Activated T-helper 2 cell treated with anti-CD3 and anti-CD28 coated beads, Interferon-gamma antibody, Interleukin-2, Interleukin-4, amounts not matched to agents 10 μg/mL and 5 μg/mL and 100 μg/mL, durations not matched to agents 14 hours and 24 hours and 36 hours (primary cell): ENCODE results near the gene SYK. TPM values are rescaled to one million over a fixed set of nuclear protein-coding genes. Genes with fewer than 3 reads are reported as not detected.

Source experiments
- DNase-seq: peaks from one replicate; pipeline ENCODE4 v3.0.0; 2021; ENCODE audit warnings: low spot score
- H3K27ac Mint-ChIP-seq: one replicate; pipeline ENCODE4 v1.8.0; 2021; ENCODE audit warnings: mixed read lengths
- H3K27me3 Mint-ChIP-seq: one replicate; pipeline ENCODE4 v1.8.0; 2021; ENCODE audit warnings: low read depth, mixed read lengths
- H3K36me3 Mint-ChIP-seq: one replicate; pipeline ENCODE4 v1.8.0; 2021; ENCODE audit warnings: low read depth, mixed read lengths
- H3K4me1 Mint-ChIP-seq: one replicate; pipeline ENCODE4 v1.8.0; 2021; ENCODE audit warnings: low read depth, mixed read lengths
- H3K4me3 Mint-ChIP-seq: one replicate; pipeline ENCODE4 v1.8.0; 2021; ENCODE audit warnings: low read depth, mild to moderate bottlenecking, moderate library complexity, mixed read lengths
- H3K9me3 Mint-ChIP-seq: one replicate; pipeline ENCODE4 v1.8.0; 2021; ENCODE audit warnings: mixed read lengths
- intact Hi-C: fragments of 100-400 bp; cut with micrococcal nuclease; formaldehyde crosslinking; loops from one replicate; pipeline ENCODE4 v1.15.1; 2023
- total RNA-seq: library from RNA; stranded (reverse); gene quantifications from 2 replicates; pipeline ENCODE4 v1.2.3, GENCODE V29; 2022

Gene SYK
- total RNA-seq, 1 donor from 2014 or later, result 0.80 TPM

DNA sequence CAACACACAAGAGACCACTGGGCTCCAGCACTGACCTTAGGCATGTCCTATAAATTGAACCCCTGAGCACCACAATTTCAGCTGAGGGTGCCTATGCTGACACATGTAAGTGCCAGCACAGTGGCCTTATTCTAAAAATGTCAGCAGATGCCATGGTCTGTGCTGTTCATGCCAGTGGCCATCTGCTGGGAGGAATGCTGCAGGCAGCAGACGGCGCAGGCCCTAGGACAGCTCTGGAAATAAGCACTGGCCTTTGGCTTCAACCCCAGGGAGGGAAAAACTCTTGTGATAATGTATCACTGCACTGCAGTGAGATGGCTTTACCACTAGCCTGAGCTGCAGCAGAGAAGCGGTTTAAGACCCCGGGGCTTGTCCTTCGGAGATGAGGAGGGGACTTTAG is 98.5 kb downstream of the SYK start:
- H3K27ac Mint-ChIP-seq, result no peak overlapping the region
- no peak overlapping the region for H3K4me3 Mint-ChIP-seq
- no peaks in the 10 kb centered on the region for H3K36me3 Mint-ChIP-seq
- intact Hi-C loops, result no loop called here
- no peaks in the 10 kb centered on the region for H3K4me1 Mint-ChIP-seq
- DNase-seq, result no peak
- H3K9me3 Mint-ChIP-seq, result no peaks in the 10 kb centered on the region
- H3K27me3 Mint-ChIP-seq, result peaks cover 3% of the 10 kb centered on the region

DNA sequence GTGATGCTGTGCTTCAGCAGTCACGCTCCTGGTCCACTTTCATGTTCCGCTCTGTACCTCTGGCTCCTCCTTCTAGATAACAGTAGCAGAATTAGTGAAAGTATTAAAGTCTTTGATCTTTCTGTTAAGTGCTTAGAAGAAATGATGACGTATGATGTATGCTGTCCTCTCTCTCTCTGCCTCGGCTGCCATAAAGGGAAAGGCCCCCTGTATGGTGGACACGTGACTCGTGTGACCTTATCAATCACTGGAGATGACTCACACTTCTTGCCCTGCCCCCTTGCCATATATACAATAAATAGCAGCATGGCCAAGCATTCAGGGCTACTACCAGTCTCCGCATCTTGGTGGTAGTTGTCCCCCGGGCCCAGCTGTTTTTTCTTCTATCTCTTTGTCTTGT is 100.3 kb downstream of the SYK start:
- DNase-seq, result no peak
- H3K4me3 Mint-ChIP-seq, result no peak overlapping the region
- no peak overlapping the region for H3K27ac Mint-ChIP-seq
- H3K4me1 Mint-ChIP-seq, result no peaks in the 10 kb centered on the region
- H3K27me3 Mint-ChIP-seq, result peaks cover 6% of the 10 kb centered on the region
- no peaks in the 10 kb centered on the region for H3K36me3 Mint-ChIP-seq
- H3K9me3 Mint-ChIP-seq, result no peaks in the 10 kb centered on the region
- intact Hi-C loops, result no loop called here

DNA sequence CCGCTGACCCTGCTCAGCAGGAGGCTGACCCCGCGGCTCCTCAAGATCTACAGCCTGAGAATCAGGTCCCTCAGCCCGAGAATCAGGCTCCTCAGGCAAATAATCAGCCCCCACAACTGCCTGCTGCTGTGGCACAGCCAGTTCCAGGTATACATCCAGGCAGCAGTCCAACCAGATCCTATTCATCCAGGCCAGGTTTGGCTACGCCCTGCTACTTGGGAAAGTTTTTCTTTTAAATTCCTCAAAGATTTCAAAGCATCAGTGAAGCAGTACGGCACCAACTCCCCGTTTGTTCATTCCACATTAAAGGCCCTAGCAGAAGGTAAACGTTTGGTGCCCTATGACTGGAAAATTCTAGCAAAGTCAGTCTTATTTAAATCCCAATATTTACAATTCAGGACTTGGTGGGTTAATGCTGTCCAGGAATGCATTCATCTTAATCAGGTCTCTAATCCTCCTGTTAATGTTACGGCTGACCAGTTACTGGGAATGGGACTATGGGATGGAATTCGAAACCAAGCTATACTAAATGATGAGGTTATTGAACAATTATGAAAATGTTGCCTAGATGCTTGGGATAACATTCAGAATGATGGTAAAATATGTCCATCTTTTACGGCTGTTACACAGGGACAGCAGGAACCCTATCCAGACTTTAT is 102.3 kb downstream of the SYK start:
- Mint-ChIP-seq H3K4me1 (no peaks in the 10 kb centered on the region), H3K27ac (no peak overlapping the region), H3K4me3 (no peak overlapping the region), H3K9me3 (no peaks in the 10 kb centered on the region), H3K27me3 (peaks cover 6% of the 10 kb centered on the region), H3K36me3 (no peaks in the 10 kb centered on the region)
- DNase-seq, result no peak
- intact Hi-C loops, result no loop called here

DNA sequence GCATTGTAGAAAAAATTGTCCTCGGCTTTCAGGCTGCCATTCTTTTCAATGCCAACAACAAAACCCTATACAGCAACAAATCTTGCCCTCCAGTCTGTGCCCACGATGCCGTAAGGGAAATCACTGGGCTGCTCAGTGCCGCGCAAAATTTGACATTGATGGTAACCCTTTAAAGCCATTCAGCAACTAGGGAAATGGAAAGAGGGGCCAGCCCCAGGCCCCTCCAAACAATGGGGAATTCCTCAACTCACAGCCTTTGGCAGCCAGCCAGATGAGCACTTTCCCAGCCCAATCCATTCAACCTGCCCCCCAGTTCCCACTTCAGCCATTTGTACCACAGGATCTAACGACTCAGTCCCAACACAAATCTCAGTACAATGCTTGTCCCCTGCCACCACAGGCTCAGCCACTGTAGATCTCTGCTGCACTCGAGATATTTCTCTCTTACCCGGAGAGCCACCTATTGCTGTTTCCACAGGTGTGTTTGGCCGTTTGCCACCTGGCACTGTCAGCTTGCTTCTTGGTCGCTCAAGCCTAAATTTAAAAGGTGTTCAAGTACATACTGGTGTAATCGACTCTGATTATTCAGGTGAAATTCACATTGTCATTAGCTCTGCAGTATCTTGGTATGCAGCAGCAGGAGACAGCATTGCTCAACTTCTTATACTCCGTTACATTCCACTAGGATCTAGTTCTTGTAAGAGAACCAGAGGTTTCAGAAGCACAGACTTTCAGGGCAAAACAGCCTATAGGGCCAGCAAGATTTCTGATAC is 103.3 kb downstream of the SYK start:
- intact Hi-C loops, result no loop called here
- Mint-ChIP-seq H3K4me3 (no peak overlapping the region), H3K27me3 (peaks cover 6% of the 10 kb centered on the region), H3K27ac (no peak overlapping the region), H3K36me3 (no peaks in the 10 kb centered on the region), H3K4me1 (no peaks in the 10 kb centered on the region), H3K9me3 (no peaks in the 10 kb centered on the region)
- DNase-seq, result no peak

DNA sequence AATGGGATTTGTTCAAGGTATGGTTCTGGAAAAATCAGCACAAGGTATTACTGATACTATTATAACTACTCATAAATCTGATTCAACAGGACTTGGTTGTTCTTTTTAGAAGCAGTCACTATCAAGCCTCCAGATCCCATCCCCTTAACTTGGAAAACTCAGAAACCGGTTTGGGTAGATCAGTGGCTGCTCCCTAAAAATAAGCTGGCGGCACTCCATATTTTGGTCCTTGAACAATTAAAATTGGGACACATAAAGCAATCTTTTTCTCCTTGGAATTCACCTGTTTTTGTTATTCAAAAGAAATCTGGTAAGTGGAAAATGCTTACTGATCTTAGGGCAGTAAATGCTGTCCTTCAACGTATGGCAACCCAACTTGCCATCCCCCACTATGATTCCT is 104.2 kb downstream of the SYK start:
- Mint-ChIP-seq H3K9me3 (no peaks in the 10 kb centered on the region), H3K4me1 (no peaks in the 10 kb centered on the region)

DNA sequence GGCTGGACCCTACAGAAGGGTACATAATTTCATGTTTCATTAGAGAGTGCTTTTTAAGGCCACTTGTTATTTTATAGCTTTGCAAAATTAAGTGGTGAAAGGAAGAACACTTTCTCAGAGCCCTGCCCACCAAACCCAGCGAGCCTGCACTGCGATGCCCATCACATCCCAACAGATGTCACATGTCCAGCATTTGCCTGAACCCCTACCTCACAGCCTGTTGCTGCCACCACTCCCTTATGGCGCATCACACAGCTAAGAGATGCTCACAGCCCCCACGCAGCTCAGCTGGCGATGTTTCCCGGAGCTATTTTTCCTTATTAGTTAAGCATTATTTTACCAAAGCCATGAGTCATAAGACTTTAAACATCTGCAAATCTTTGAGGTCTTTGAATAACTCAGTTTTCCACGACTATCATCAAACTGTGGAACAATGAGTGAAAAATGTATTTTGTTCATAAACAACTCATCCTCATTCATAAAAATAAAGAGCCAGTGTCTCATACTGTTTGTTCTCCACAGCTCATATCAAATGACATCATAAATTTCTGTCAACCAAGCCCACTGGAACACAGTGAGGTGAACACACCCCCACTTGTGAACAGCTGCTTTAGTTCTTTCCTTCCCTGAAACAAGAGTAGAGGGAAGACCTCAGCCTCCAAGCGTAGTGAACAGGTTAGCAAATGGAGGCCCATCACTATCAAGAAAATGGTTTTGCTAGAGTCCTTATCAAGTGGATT is 104.9 kb downstream of the SYK start:
- intact Hi-C loops, result no loop called here
- H3K4me1 Mint-ChIP-seq, result no peaks in the 10 kb centered on the region

More for the DNA sequence above, 104.2 kb downstream of the SYK start:
- H3K27ac Mint-ChIP-seq, result no peak overlapping the region
- intact Hi-C loops, result no loop called here
- no peaks in the 10 kb centered on the region for H3K36me3 Mint-ChIP-seq
- H3K4me3 Mint-ChIP-seq, result no peak overlapping the region
- DNase-seq, result no peak
- peaks cover 6% of the 10 kb centered on the region for H3K27me3 Mint-ChIP-seq

DNA sequence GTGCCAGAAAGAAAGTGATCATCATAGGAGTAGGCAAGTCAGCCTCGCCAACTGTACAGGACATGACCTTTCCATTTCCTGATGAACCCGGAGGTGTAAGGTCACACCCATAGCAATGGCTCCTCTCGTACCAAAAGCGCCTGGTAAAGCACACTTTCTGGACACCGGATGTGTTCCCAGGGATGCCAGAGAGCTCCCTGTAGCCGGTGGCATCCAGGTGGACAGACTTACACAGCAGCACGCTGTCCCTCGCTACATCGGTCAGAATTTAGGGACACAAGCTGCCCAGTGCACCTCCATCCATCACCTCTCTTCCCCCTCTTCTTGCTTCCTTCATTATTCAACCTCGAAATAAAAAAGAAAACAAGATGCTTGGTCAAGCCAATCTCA is 105.4 kb downstream of the SYK start:
- H3K27me3 Mint-ChIP-seq, result peaks cover 6% of the 10 kb centered on the region
- no peaks in the 10 kb centered on the region for H3K4me1 Mint-ChIP-seq
- H3K36me3 Mint-ChIP-seq, result no peaks in the 10 kb centered on the region
- no peak overlapping the region for H3K27ac Mint-ChIP-seq
- DNase-seq, result no peak
- no peaks in the 10 kb centered on the region for H3K9me3 Mint-ChIP-seq
- H3K4me3 Mint-ChIP-seq, result no peak overlapping the region
- intact Hi-C loops, result no loop called here

More for the DNA sequence above, 104.9 kb downstream of the SYK start:
- no peak for DNase-seq
- Mint-ChIP-seq H3K9me3 (no peaks in the 10 kb centered on the region), H3K4me3 (no peak overlapping the region), H3K27me3 (peaks cover 6% of the 10 kb centered on the region), H3K36me3 (no peaks in the 10 kb centered on the region), H3K27ac (no peak overlapping the region)

DNA sequence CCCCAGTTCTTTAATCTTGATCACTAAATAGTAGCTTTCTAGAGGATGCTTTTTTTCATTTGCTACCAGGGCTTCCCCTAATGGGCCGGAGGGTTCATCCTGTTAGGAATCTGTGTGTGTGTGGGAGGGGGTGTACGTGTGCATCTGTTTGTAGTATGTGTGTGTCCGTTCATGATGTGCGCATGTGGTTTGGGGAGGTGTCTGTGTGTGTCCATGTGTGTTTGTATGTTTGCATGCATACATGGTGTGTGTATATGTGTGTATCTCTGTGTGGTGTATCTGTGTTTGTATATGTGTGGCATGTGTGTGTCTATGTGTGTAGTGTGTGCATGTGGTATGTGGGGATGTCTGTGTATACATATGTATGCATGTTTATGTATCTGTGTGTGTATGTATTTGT is 106.2 kb downstream of the SYK start:
- DNase-seq, result no peak
- H3K4me1 Mint-ChIP-seq, result no peaks in the 10 kb centered on the region
- H3K4me3 Mint-ChIP-seq, result no peak overlapping the region
- peaks cover 6% of the 10 kb centered on the region for H3K27me3 Mint-ChIP-seq
- intact Hi-C loops, result no loop called here
- no peak overlapping the region for H3K27ac Mint-ChIP-seq
- H3K36me3 Mint-ChIP-seq, result no peaks in the 10 kb centered on the region
- H3K9me3 Mint-ChIP-seq, result no peaks in the 10 kb centered on the region

DNA sequence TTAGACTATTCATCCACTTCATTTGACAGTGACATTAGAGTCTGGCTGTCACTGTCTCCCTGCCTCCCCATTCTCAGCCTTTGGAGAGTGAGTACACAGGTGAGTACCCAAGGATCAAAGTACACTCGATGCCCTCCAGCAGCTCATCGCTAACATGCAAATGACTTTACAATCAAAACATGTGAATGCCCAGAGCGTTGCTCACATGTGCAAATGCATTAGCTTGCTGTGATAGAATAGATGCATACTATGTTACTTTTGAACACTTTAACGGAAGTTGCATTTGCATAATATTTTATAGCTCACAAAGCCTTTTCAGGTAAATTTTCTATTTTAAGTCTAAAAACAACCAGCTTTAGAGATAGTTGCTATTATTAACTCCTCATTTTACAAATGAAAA is 107.6 kb downstream of the SYK start:
- Mint-ChIP-seq H3K27ac (no peak overlapping the region), H3K9me3 (no peaks in the 10 kb centered on the region), H3K36me3 (no peaks in the 10 kb centered on the region), H3K4me1 (no peaks in the 10 kb centered on the region), H3K4me3 (no peak overlapping the region), H3K27me3 (peaks cover 6% of the 10 kb centered on the region)
- DNase-seq, result no peak
- intact Hi-C loops, result no loop called here

DNA sequence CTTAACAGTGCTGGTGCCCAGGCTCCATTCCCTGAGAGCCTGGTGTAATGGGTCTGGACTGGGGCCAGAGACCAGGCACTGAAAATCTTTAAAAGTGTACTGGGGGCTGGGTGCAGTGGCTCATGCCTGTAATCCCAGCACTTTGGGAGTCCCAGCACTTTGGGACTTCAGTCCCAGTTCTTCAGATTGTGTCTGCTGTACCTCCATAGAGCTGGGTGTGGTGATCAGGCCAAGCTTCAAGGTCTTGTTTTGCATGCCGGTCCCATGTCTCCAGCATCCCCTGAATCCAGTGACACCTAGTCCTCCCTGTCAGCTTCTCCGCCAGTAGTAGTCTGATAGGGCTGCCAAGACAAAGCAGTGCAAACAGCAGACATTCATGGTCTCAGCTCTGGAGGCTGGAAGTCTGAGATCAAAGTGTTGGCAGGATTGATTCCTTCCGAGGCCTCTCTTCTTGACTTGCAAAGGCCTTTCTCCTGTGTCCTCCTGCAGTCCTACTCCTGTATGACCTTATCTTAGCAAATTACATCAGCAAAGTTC is 108.2 kb downstream of the SYK start:
- DNase-seq, result no peak
- Mint-ChIP-seq H3K4me3 (no peak overlapping the region), H3K27ac (no peak overlapping the region), H3K36me3 (no peaks in the 10 kb centered on the region), H3K27me3 (peaks cover 6% of the 10 kb centered on the region), H3K9me3 (no peaks in the 10 kb centered on the region), H3K4me1 (peaks cover 3% of the 10 kb centered on the region)
- intact Hi-C loops, result loop anchor here (10.0 kb wide), 3 partner anchors 245 to 435 kb away; no protein-coding TSS in a partner anchor

DNA sequence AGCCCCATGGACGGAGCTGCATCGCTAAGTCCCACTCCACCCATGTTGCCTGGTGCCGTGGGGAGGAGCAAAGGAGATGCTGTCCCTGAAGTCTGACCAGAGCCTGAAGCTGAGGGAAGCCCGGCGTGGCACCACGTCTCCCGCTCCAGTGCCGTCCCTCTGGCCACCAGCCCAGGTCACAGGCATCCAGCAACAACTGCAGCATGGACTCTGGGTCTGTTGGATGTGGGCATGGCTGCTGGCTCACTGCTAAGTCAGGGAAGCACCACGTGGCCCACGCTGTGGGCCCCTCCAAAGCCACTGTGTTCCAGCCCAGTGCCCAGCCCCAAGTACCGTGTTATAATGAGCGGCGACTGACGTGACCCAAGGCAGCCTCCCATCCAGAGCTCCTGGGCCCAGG is 112.6 kb downstream of the SYK start:
- Mint-ChIP-seq H3K4me3 (no peak overlapping the region), H3K9me3 (no peaks in the 10 kb centered on the region), H3K36me3 (no peaks in the 10 kb centered on the region), H3K4me1 (peaks cover 14% of the 10 kb centered on the region), H3K27ac (no peak overlapping the region), H3K27me3 (no peaks in the 10 kb centered on the region)
- intact Hi-C loops, result loop anchor here (2.0 to 10.0 kb wide), 4 partner anchors 241 to 813 kb away; no protein-coding TSS in a partner anchor
- no peak for DNase-seq

DNA sequence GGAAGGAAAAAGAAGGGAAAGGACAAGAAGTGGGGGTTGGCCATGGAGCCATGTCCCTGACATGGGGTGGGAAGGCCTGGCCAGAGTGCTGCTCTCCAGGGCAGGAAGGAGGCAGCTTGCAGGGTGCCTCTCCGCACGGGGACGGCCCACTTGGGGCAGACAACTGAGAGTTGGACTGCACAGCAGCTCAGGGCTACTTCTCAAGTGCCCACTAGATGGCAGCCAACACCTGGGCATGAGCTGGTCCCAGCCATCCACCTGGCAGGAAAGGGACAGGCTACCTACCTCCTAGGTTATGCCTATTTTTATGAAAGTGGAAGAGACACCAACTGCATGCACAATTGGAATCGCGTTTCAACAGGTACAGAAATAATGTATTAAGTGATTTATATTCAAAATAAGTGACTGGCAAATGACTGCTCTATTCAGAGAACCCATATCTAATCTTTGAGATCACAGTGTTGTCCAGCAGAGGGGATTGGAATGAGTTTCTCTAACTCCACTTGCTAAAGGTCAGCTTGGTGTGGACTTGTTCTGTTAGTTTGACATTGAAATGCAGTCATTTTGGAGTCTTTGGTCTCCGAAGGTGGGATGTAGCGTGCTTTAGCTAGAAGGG is 113.4 kb downstream of the SYK start:
- Mint-ChIP-seq H3K36me3 (no peaks in the 10 kb centered on the region), H3K4me1 (peaks cover 14% of the 10 kb centered on the region), H3K9me3 (no peaks in the 10 kb centered on the region), H3K27ac (peak overlapping the region; percentile 62), H3K4me3 (no peak overlapping the region), H3K27me3 (no peaks in the 10 kb centered on the region)
- peak; percentile 54 for DNase-seq
- intact Hi-C loops, result loop anchor here (1.0 to 10.0 kb wide), 8 partner anchors 132 to 812 kb away; no protein-coding TSS in a partner anchor
